ENCODE data around the gene DOCK10. TPM values are rescaled to one million over a fixed set of nuclear protein-coding genes. Genes with fewer than 3 reads are reported as not detected.

DOCK10 gene
- total and polyA plus RNA-seq, 2 donors (not counting 3 experiments of a cell fraction or from before 2014, with no cell fraction given): 5.8 to 23.0 TPM

DNA sequence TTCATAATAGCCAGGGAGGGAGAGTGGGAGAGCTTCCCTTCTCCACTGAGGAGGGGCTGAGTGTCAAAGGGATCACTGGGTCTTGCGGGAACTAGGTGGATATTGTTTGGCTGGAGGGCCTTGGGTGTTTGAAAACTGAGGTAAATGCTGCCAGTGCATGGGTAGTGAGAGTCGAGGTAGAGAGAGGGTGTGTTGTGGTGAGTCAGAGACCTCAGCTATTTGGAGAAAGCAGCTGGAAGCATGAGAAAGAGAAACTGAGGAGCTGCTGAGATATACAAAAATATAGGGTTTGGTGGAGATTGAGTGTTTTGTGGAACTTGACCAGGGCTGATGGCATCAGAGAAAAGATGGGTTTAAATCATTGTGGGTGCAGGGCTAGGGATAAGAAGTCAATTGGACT is 199.1 kb downstream of the DOCK10 start:
- Histone ChIP-seq H2AFZ (ENCODE audit: low read depth, low read length) (no peak overlapping the region), H3K9me3 (replicated peaks; ENCODE audit: control insufficient read depth, insufficient read depth, low read length) (no peaks in the 10 kb centered on the region), H4K20me1 (replicated peaks; ENCODE audit: control insufficient read depth, extremely low read depth, insufficient read depth, low read length) (no peaks in the 10 kb centered on the region), H3K4me3 (replicated peaks in 1 of 3; ENCODE audit: insufficient read depth in 1 of 3, low read depth in 1 of 3, low read length in 3 of 3) (no peak overlapping the region), H3K9ac (replicated peaks; ENCODE audit: extremely low read depth, insufficient read depth, low read length) (no peak overlapping the region), H3K79me2 (ENCODE audit: control insufficient read depth, insufficient read depth, low read length) (no peaks in the 10 kb centered on the region), H3K4me1 (ENCODE audit: control insufficient read depth, extremely low read depth, insufficient read depth, low read length) (peaks cover 8% of the 10 kb centered on the region), H3K4me2 (ENCODE audit: insufficient read depth, low read length) (no peak overlapping the region), H3K9me1 (replicated peaks; ENCODE audit: control insufficient read depth, extremely low read depth, insufficient read depth, low read length) (no peaks in the 10 kb centered on the region), H3K27ac (ENCODE audit: insufficient read depth, low read depth, low read length) (no peak overlapping the region), H3K36me3 (ENCODE audit: control insufficient read depth in 2 of 2, extremely low read depth in 1 of 2, insufficient read depth in 2 of 2, low read length in 2 of 2) (peaks cover 0 to 11% of the 10 kb centered on the region in 2 experiments), H3K27me3 (ENCODE audit: control insufficient read depth in 2 of 2, insufficient read depth in 2 of 2, low read length in 2 of 2) (no peaks in the 10 kb centered on the region)
- FAIRE-seq (no peak), DNase-seq (ENCODE audit: low read depth, low spot score) (no peak)
- dilution Hi-C loops (cut with MboI; ENCODE audit: extremely low pct_ligation_motif_present, low sequenced_read_pairs): no loop called here
- no TSS peak for BruUV-seq (replicated peaks)
- CTCF ChIA-PET: interaction anchor here (1.3 kb wide), 2 partner anchors 67 to 156 kb away, joined by 3 to 4 read pairs; no protein-coding TSS in a partner anchor
- no peak for TF ChIP-seq CTCF (IDR thresholded peaks at IDR 0.05; ENCODE audit: extremely low read depth in 1 of 2, insufficient read depth in 1 of 2, low read depth in 1 of 2, low read length in 2 of 2)
- TF ChIP-seq POLR2A (IDR thresholded peaks at IDR 0.05; ENCODE audit: low read depth, low read length): no peak
- intact Hi-C loops (cut with micrococcal nuclease): no loop called here
- POLR2A ChIA-PET: no interaction called here

- Histone ChIP-seq H3K9ac (replicated peaks; ENCODE audit: extremely low read depth, insufficient read depth, low read length) (no peak overlapping the region), H4K20me1 (replicated peaks; ENCODE audit: control insufficient read depth, extremely low read depth, insufficient read depth, low read length) (no peaks in the 10 kb centered on the region), H3K4me2 (ENCODE audit: insufficient read depth, low read length) (no peak overlapping the region), H3K36me3 (ENCODE audit: control insufficient read depth in 2 of 2, extremely low read depth in 1 of 2, insufficient read depth in 2 of 2, low read length in 2 of 2) (peaks cover 0 to 11% of the 10 kb centered on the region in 2 experiments), H3K4me3 (replicated peaks in 1 of 3; ENCODE audit: insufficient read depth in 1 of 3, low read depth in 1 of 3, low read length in 3 of 3) (no peak overlapping the region), H3K27ac (ENCODE audit: insufficient read depth, low read depth, low read length) (no peak overlapping the region), H3K4me1 (ENCODE audit: control insufficient read depth, extremely low read depth, insufficient read depth, low read length) (peaks cover 19% of the 10 kb centered on the region), H2AFZ (ENCODE audit: low read depth, low read length) (no peak overlapping the region), H3K9me1 (replicated peaks; ENCODE audit: control insufficient read depth, extremely low read depth, insufficient read depth, low read length) (no peaks in the 10 kb centered on the region), H3K79me2 (ENCODE audit: control insufficient read depth, insufficient read depth, low read length) (no peaks in the 10 kb centered on the region), H3K9me3 (replicated peaks; ENCODE audit: control insufficient read depth, insufficient read depth, low read length) (no peaks in the 10 kb centered on the region), H3K27me3 (ENCODE audit: control insufficient read depth in 2 of 2, insufficient read depth in 2 of 2, low read length in 2 of 2) (no peaks in the 10 kb centered on the region)
- POLR2A ChIA-PET: no interaction called here
- DNase-seq (ENCODE audit: low read depth, low spot score) (no peak), FAIRE-seq (no peak)
- CTCF ChIA-PET: interaction anchor here (1.3 kb wide), 2 partner anchors 69 to 158 kb away, joined by 3 to 4 read pairs; no protein-coding TSS in a partner anchor
- no TSS peak for BruUV-seq (replicated peaks)
- TF ChIP-seq, protein P1, sequence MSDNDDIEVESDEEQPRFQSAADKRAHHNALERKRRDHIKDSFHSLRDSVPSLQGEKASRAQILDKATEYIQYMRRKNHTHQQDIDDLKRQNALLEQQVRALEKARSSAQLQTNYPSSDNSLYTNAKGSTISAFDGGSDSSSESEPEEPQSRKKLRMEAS (IDR thresholded peaks at IDR 0.05; ENCODE audit: insufficient read depth, insufficient read length): no peak
- TF ChIP-seq POLR2A (IDR thresholded peaks at IDR 0.05; ENCODE audit: low read depth, low read length) (no peak), GATA2 (IDR thresholded peaks at IDR 0.05; ENCODE audit: insufficient read depth, insufficient read length, low read depth, low read length) (no peak), FOS (IDR thresholded peaks at IDR 0.05; ENCODE audit: borderline replicate concordance, insufficient read depth, low read length) (no peak), POLR2AphosphoS5 (IDR thresholded peaks at IDR 0.05; ENCODE audit: insufficient read depth, low read depth, low read length) (no peak)
- intact Hi-C loops (cut with micrococcal nuclease): no loop called here
- dilution Hi-C loops (cut with MboI; ENCODE audit: extremely low pct_ligation_motif_present, low sequenced_read_pairs): no loop called here
Observed at GRCh38 chr2:224841910-224842309, 200.4 kb downstream of the DOCK10 start.
